Body of pancreas (tissue), 4 donors: Measurements from ENCODE around the gene CAPN14.

Experiments
- POLR2A ChIP-seq, 3 donors: fragments of 450-650 bp; IDR thresholded peaks; one replicate each; pipeline ENCODE4 v1.6.1; 2016; ENCODE audit warnings: antibody characterized with exemption in 3 of 3, mild to moderate bottlenecking in 2 of 3
- TF ChIP-seq, protein P1 (sequence below), 7 experiments: fragments of 450-650 bp in 4 of 7; fragments of 200-600 bp in 3 of 7; sonication (generic) in 3 of 7; IDR thresholded peaks; one replicate each; pipeline ENCODE4 v1.5.1; 2016 to 2019; ENCODE audit warnings: antibody characterized with exemption in 7 of 7

DNA sequence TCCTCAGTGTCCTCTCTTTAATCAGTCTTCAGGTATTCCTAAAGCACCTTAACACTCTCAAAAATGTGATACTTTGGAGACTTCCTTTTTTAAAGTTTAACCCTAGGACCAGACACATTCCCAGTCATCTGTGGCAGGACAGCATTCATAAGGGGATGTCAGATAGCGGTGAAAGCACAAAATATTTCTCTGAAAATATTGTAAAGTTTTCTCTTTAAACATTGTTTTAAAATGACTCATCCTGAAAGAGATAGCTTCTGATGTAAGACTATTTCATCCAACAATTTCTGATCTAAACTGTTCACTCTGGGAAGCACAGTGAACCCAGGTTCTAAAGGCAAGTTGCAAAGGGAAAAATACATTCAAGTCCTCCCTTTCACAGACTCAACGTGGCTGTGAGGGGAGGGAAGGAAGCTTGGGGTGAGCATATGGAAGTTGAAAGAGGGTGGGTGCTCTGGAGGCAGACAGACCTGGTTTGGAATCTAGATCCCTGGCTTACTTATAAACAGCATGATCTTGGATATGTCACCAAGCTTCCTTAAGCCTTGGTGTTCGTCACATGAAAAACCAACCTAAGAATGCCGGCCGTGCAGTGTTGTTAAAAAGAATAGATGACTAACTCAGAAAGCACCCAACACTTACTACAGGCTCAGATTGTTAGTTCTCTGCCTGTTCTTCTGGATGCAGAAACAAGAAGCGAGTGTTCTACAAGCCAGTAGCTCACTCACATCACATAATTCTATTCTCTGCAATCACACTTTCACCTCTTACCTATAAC is 91.2 kb downstream of the CAPN14 start:
- TF ChIP-seq, protein P1, sequence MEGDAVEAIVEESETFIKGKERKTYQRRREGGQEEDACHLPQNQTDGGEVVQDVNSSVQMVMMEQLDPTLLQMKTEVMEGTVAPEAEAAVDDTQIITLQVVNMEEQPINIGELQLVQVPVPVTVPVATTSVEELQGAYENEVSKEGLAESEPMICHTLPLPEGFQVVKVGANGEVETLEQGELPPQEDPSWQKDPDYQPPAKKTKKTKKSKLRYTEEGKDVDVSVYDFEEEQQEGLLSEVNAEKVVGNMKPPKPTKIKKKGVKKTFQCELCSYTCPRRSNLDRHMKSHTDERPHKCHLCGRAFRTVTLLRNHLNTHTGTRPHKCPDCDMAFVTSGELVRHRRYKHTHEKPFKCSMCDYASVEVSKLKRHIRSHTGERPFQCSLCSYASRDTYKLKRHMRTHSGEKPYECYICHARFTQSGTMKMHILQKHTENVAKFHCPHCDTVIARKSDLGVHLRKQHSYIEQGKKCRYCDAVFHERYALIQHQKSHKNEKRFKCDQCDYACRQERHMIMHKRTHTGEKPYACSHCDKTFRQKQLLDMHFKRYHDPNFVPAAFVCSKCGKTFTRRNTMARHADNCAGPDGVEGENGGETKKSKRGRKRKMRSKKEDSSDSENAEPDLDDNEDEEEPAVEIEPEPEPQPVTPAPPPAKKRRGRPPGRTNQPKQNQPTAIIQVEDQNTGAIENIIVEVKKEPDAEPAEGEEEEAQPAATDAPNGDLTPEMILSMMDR (IDR thresholded peaks at IDR 0.05): no peak
- no peak for TF ChIP-seq POLR2A (IDR thresholded peaks at IDR 0.05)
